ENCODE data around the gene ASB16.

DNA sequence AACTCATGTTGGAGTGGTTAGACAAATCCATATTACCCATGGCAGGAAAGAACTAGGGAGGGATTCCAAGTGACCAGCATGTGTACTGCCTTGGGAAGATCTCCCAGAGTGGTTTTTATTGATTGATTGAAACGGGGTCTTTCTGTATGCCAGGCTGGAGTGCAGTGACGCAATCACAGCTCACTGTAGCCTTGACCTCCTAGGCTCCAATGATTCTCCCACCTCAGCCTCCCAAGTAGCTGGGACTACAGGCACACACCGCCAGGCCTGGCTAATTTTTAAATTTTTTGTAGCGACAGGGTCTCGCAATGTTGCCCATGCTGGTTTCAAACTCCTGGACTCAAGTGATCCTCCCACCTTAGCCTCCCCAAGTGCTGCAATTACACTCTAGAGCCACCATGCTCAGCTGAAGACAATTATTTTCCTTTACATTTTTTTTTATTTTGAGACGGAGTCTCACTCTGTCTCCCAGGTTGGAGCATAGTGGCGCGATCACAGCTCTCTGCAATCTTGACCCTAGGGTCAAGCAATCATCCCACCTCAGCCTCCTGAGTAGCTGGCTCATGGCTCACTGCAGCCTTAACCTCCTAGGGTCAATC lies 13.8 kb downstream of the ASB16 start:
- TF ChIP-seq POLR2A (IDR thresholded peaks at IDR 0.05; ENCODE audit: low read length) (no peak), GATA1 (IDR thresholded peaks at IDR 0.05; ENCODE audit: low read depth, low read length) (no peak)

Measured in erythroblast (primary cell).